ENCODE measurements around the gene PRR33.

- TF ChIP-seq ZNF274 (IDR thresholded peaks at IDR 0.05; ENCODE audit: low read depth, low read length) (no peak), SUZ12 (IDR thresholded peaks at IDR 0.05; ENCODE audit: extremely low read depth, insufficient read depth, insufficient read length) (no peak), YY1 (IDR thresholded peaks at IDR 0.05; ENCODE audit: insufficient read depth, insufficient read length) (no peak)
Observed at GRCh38 chr11:1873048-1873812, 18.5 kb downstream of the PRR33 start.
